Fibroblast of lung (primary cell): ENCODE measurements around the gene PJVK. TPM values are rescaled to one million over a fixed set of nuclear protein-coding genes. Genes with fewer than 3 reads are reported as not detected.

ENCODE experiments used
- DNase-seq, 2 donors: peaks; one replicate each; pipeline versions ENCODE4 v3.0.0 to v3.0.0-alpha.2; 2010; ENCODE audit warnings: low read depth in 2 of 2
- H2AFZ ChIP-seq: 2 replicates; pipeline ENCODE4 v1.5.1; 2012; ENCODE audit warnings: low read length, control low read depth, inconsistent platforms
- H3K27ac ChIP-seq: 2 replicates; pipeline ENCODE4 v1.5.1; 2011; ENCODE audit warnings: low read length, control low read depth; ENCODE audit not compliant: insufficient read depth
- H3K27me3 ChIP-seq: 2 replicates; pipeline ENCODE4 v1.5.1; 2011; ENCODE audit warnings: mild to moderate bottlenecking, low read length; ENCODE audit not compliant: control insufficient read depth, insufficient read depth
- H3K36me3 ChIP-seq: 2 replicates; pipeline ENCODE4 v1.5.1; 2011; ENCODE audit warnings: low read length; ENCODE audit not compliant: control insufficient read depth, insufficient read depth
- H3K4me1 ChIP-seq: 2 replicates; pipeline ENCODE4 v1.5.1; 2011; ENCODE audit warnings: low read length; ENCODE audit not compliant: control insufficient read depth, insufficient read depth; ENCODE audit errors: extremely low read depth
- H3K4me2 ChIP-seq: 2 replicates; pipeline ENCODE4 v1.5.1; 2011; ENCODE audit warnings: low read length, control low read depth; ENCODE audit not compliant: insufficient read depth; ENCODE audit errors: extremely low read depth
- H3K4me3 ChIP-seq, 4 experiments: fragments of 200-600 bp in 1 of 4; sonication (generic) in 1 of 4; replicated peaks in 1 of 4; 2 replicates each; pipeline ENCODE4 v1.5.1; 2011 to 2016; ENCODE audit warnings: low read length in 4 of 4, low read depth in 3 of 4, mild to moderate bottlenecking in 3 of 4, control low read depth in 2 of 4, inconsistent platforms in 1 of 4, mixed read lengths in 1 of 4; ENCODE audit not compliant: insufficient read depth in 1 of 4; ENCODE audit errors: control extremely low read depth in 1 of 4
- H3K79me2 ChIP-seq: 2 replicates; pipeline ENCODE4 v1.5.1; 2012; ENCODE audit warnings: mild to moderate bottlenecking, low read length, inconsistent platforms; ENCODE audit not compliant: control insufficient read depth, insufficient read depth
- H3K9ac ChIP-seq: 2 replicates; pipeline ENCODE4 v1.5.1; 2011; ENCODE audit warnings: mild to moderate bottlenecking, low read length, control low read depth; ENCODE audit not compliant: insufficient read depth
- H3K9me3 ChIP-seq: 2 replicates; pipeline ENCODE4 v1.5.1; 2012; ENCODE audit warnings: low read depth, low read length; ENCODE audit not compliant: control insufficient read depth, insufficient read depth
- H4K20me1 ChIP-seq: 2 replicates; pipeline ENCODE4 v1.5.1; 2011; ENCODE audit warnings: low read length; ENCODE audit not compliant: control insufficient read depth, insufficient read depth; ENCODE audit errors: extremely low read depth
- CTCF ChIP-seq, 2 donors: IDR thresholded peaks in 1 of 2; conservative IDR thresholded peaks in 1 of 2; 1 replicate in 1 of 2; 2 replicates in 1 of 2; pipeline ENCODE4 v1.5.1; 2011 to 2012; ENCODE audit warnings: low read length in 2 of 2, control low read depth in 1 of 2, inconsistent platforms in 1 of 2, low read depth in 1 of 2, mild to moderate bottlenecking in 1 of 2
- EZH2 ChIP-seq: IDR thresholded peaks from 2 replicates; pipeline ENCODE4 v1.5.1; 2012; ENCODE audit warnings: low read length, control low read depth, mild to moderate bottlenecking; ENCODE audit errors: missing control alignments
- polyA plus RNA-seq, 2 donors: library from polyadenylated mRNA; depleted of rRNA in 1 of 2; stranded (reverse) in 1 of 2; unstranded in 1 of 2; fragments of >200 nt; gene quantifications; 2 replicates each; pipeline ENCODE4 v1.2.1, GENCODE V29; 2011 to 2012; ENCODE audit warnings: missing spikeins in 1 of 2
- total RNA-seq: library from RNA; depleted of rRNA; stranded (reverse); fragments of >200 nt; gene quantifications from 2 replicates; pipeline ENCODE4 v1.2.1, GENCODE V29; 2014

PJVK gene
- total and polyA plus RNA-seq, 2 donors (not counting 1 experiment from before 2014, with no cell fraction given), result 1.4 to 4.3 TPM

GRCh38 chr2:178418426-178418825, 32.8 kb upstream of the PJVK start:
- H3K27me3 ChIP-seq, result no peaks in the 10 kb centered on the region
- H3K4me1 ChIP-seq, result peaks cover 3% of the 10 kb centered on the region
- TF ChIP-seq CTCF (conservative IDR thresholded peaks at IDR 0.05 in 1 of 2, IDR thresholded peaks at IDR 0.05 in 1 of 2; ENCODE audit: low read depth in 1 of 2, low read length in 2 of 2) (no peak), EZH2 (no peak)
- no peaks in the 10 kb centered on the region for H3K36me3 ChIP-seq
- H3K79me2 ChIP-seq, result no peaks in the 10 kb centered on the region
- H3K9me3 ChIP-seq, result no peaks in the 10 kb centered on the region
- no peak overlapping the region for H3K4me2 ChIP-seq
- no peak overlapping the region for H3K4me3 ChIP-seq
- no peak overlapping the region for H2AFZ ChIP-seq
- H3K27ac ChIP-seq, result no peak overlapping the region
- H3K9ac ChIP-seq, result no peak overlapping the region
- no peaks in the 10 kb centered on the region for H4K20me1 ChIP-seq
- peak in 1 of 2 donors; percentile 21 for DNase-seq

- H3K36me3 ChIP-seq, result no peaks in the 10 kb centered on the region
- no peaks in the 10 kb centered on the region for H3K79me2 ChIP-seq
- TF ChIP-seq EZH2 (no peak), CTCF (conservative IDR thresholded peaks at IDR 0.05 in 1 of 2, IDR thresholded peaks at IDR 0.05 in 1 of 2; ENCODE audit: low read depth in 1 of 2, low read length in 2 of 2) (peak; percentile 20 to 41)
- H3K9ac ChIP-seq, result no peak overlapping the region
- no peaks in the 10 kb centered on the region for H3K27me3 ChIP-seq
- peak in 1 of 2 donors; percentile 59 for DNase-seq
- H3K4me1 ChIP-seq, result peaks cover 3% of the 10 kb centered on the region
- H3K4me3 ChIP-seq, result no peak overlapping the region
- no peaks in the 10 kb centered on the region for H4K20me1 ChIP-seq
- H3K4me2 ChIP-seq, result no peak overlapping the region
- no peak overlapping the region for H3K27ac ChIP-seq
- no peak overlapping the region for H2AFZ ChIP-seq
- no peaks in the 10 kb centered on the region for H3K9me3 ChIP-seq
Observed at GRCh38 chr2:178419123-178419522, 32.1 kb upstream of the PJVK start.

GRCh38 chr2:178420463-178420999, 30.6 kb upstream of the PJVK start:
- H3K9me3 ChIP-seq, result no peaks in the 10 kb centered on the region
- H4K20me1 ChIP-seq, result no peaks in the 10 kb centered on the region
- no peaks in the 10 kb centered on the region for H3K36me3 ChIP-seq
- no peak overlapping the region for H3K9ac ChIP-seq
- no peak overlapping the region for H3K4me2 ChIP-seq
- no peak overlapping the region for H3K4me3 ChIP-seq
- H3K27ac ChIP-seq, result no peak overlapping the region
- H3K27me3 ChIP-seq, result no peaks in the 10 kb centered on the region
- TF ChIP-seq EZH2 (no peak), CTCF (conservative IDR thresholded peaks at IDR 0.05 in 1 of 2, IDR thresholded peaks at IDR 0.05 in 1 of 2; ENCODE audit: low read depth in 1 of 2, low read length in 2 of 2) (no peak)
- H3K79me2 ChIP-seq, result no peaks in the 10 kb centered on the region
- no peaks in the 10 kb centered on the region for H3K4me1 ChIP-seq
- no peak for DNase-seq
- H2AFZ ChIP-seq, result no peak overlapping the region
